CD4-positive, alpha-beta memory T cell (primary cell): Measurements from ENCODE around the gene METTL1. TPM values are rescaled to one million over a fixed set of nuclear protein-coding genes. Genes with fewer than 3 reads are reported as not detected.
"Not testable (repeated sequence)": the region's sequence is repeated elsewhere in the genome, so short reads cannot be mapped to it uniquely, and the experiment has no call there.

Experiments used
- CTCF ChIA-PET: fragments of 350-600 bp; sonication (Branson Sonifier 250); formaldehyde crosslinking; loops from one replicate; lab custom pipeline; 2021; ENCODE audit warnings: inconsistent platforms; ENCODE audit not compliant: partially characterized antibody; lab: Charles Lee
- POLR2A ChIA-PET: fragments of 350-600 bp; sonication (Branson Sonifier 250); formaldehyde crosslinking; loops from one replicate; lab custom pipeline; 2021; ENCODE audit not compliant: partially characterized antibody; lab: Charles Lee
- DNase-seq, 5 donors: peaks; one replicate each; pipeline versions ENCODE4 v3.0.0 to v3.0.0-alpha.2; 2020 to 2022; ENCODE audit warnings: mixed read lengths in 1 of 5
- H3K27ac ChIP-seq: one replicate; pipeline ENCODE4 v1.7.0; 2013; ENCODE audit warnings: low read depth, low read length
- H3K27me3 ChIP-seq: 2 replicates; pipeline ENCODE4 v1.7.0; 2013; ENCODE audit warnings: mild to moderate bottlenecking, low read length, moderate library complexity; ENCODE audit not compliant: insufficient read depth
- H3K36me3 ChIP-seq: 2 replicates; pipeline ENCODE4 v1.7.0; 2013; ENCODE audit warnings: mild to moderate bottlenecking, low read length, moderate library complexity; ENCODE audit not compliant: insufficient read depth
- H3K4me1 ChIP-seq: 2 replicates; pipeline ENCODE4 v1.7.0; 2013; ENCODE audit warnings: mild to moderate bottlenecking, low read length, moderate library complexity; ENCODE audit not compliant: insufficient read depth
- H3K4me3 ChIP-seq, 2 donors: one replicate each; pipeline ENCODE4 v1.7.0; 2013; ENCODE audit warnings: low read length in 2 of 2, mild to moderate bottlenecking in 1 of 2
- H3K9me3 ChIP-seq, 2 donors: one replicate each; pipeline ENCODE4 v1.7.0; 2013; ENCODE audit warnings: low read length in 2 of 2, control low read depth in 1 of 2; ENCODE audit not compliant: control insufficient read depth in 1 of 2
- H3K27ac Mint-ChIP-seq, 7 donors: one replicate each; pipeline ENCODE4 v1.8.0; 2020 to 2021; ENCODE audit warnings: mixed read lengths in 7 of 7, mild to moderate bottlenecking in 6 of 7, inconsistent platforms in 3 of 7, moderate library complexity in 3 of 7
- H3K27me3 Mint-ChIP-seq, 2 donors: one replicate each; pipeline ENCODE4 v1.8.0; 2020 to 2021; ENCODE audit warnings: mixed read lengths in 2 of 2
- H3K36me3 Mint-ChIP-seq, 2 donors: one replicate each; pipeline ENCODE4 v1.8.0; 2020 to 2021; ENCODE audit warnings: mixed read lengths in 2 of 2, inconsistent platforms in 1 of 2, mild to moderate bottlenecking in 1 of 2
- H3K4me1 Mint-ChIP-seq, 4 donors: one replicate each; pipeline ENCODE4 v1.8.0; 2020 to 2021; ENCODE audit warnings: mixed read lengths in 4 of 4, mild to moderate bottlenecking in 1 of 4
- H3K4me3 Mint-ChIP-seq, 8 donors: one replicate each; pipeline ENCODE4 v1.8.0; 2020 to 2021; ENCODE audit warnings: mixed read lengths in 8 of 8, mild to moderate bottlenecking in 7 of 8, moderate library complexity in 6 of 8, inconsistent platforms in 3 of 8
- H3K9me3 Mint-ChIP-seq, 8 donors: one replicate each; pipeline ENCODE4 v1.8.0; 2020 to 2021; ENCODE audit warnings: mixed read lengths in 8 of 8, mild to moderate bottlenecking in 5 of 8, inconsistent platforms in 3 of 8, moderate library complexity in 1 of 8
- intact Hi-C: fragments of 100-400 bp; cut with micrococcal nuclease; formaldehyde crosslinking; loops from one replicate; pipeline ENCODE4 v1.15.1; 2023
- polyA plus RNA-seq, 2 donors: library from polyadenylated mRNA; unstranded; fragments of 300-500 nt; fragmentation: Illumina TruSeq; gene quantifications; one replicate each; pipeline ENCODE4 v1.2.3, GENCODE V29; 2021
- total RNA-seq, 2 experiments: library from RNA; stranded (reverse); gene quantifications; one replicate each; pipeline ENCODE4 v1.2.3, GENCODE V29; 2021

The METTL1 gene
- 10 to 100 TPM in 1 of 2 experiments, 1 to 10 TPM in 1; 9.9 to 10.9 TPM for total RNA-seq
- 10 to 100 TPM; 16.3 to 19.1 TPM for polyA plus RNA-seq

DNA sequence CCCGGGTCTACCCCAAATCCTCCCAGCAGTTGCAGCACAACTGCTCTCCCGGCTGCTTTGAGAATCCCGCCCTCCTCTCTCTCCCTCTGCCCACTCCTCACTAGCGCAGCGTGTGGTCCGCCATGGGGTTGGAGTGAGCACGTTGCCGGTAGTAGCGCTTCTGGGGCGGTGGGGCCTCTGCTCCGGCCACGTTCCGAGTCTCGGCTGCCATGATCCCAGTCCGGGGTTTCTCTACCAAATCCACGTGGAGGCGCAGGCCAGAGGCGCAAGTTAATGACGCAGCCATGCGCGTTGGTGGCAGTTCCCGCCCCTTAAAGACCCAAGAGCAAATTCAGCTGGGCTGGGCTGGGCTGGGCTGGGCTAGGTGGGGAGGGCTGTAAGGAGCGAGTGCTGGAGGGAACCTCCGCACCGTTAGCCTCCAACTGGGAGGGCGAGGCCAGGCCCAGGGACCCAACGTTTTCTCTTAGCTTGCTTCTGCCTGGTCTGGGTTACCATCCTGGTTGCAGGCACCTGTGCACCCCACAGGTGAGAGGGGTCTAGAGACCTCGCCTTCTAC, at the start of gene METTL1:
Gene METTL1, minus strand, starts transcription at position 233 of the 556 bp plus-strand sequence. Its CDS starts 22 bp downstream, at position 211.
- H3K4me3 ChIP-seq, result peak within 1 kb of the TSS; percentile 98 to 99
- Mint-ChIP-seq H3K4me3 (peak within 1 kb of the TSS; percentile 95 to 100 (median 96)), H3K9me3 (peaks cover 0 to 2% (median 0%) of the 10 kb centered on the region in 8 donors), H3K36me3 (peaks cover 20 to 25% of the 10 kb centered on the region in 2 donors), H3K27ac (peak within 1 kb of the TSS; percentile 94 to 99 (median 98)), H3K27me3 (peaks cover 0 to 2% of the 10 kb centered on the region in 2 donors), H3K4me1 (peaks cover 14 to 34% (median 20%) of the 10 kb centered on the region in 4 donors)
- ChIA-PET CTCF (interaction anchor here (0.8 to 3.9 kb wide), 5 partner anchors 11 to 313 kb away, joined by 3 to 38 read pairs (median 6); partner anchors contain the start of gene TSFM), POLR2A (interaction anchor here (0.7 to 1.8 kb wide), 10 partner anchors 11 to 127 kb away, joined by 3 to 53 read pairs (median 5); partner anchors contain the start of genes CDK4, CTDSP2, MARCHF9 and TSFM)
- peaks cover 29% of the 10 kb centered on the region for H3K4me1 ChIP-seq
- intact Hi-C loops, result loop anchor here (1.0 kb wide), 2 partner anchors 10 to 20 kb away; partner anchors contain the start of genes CDK4 and TSFM
- DNase-seq, result peak; percentile 88 to 95 (median 91)
- H3K27ac ChIP-seq, result peak within 1 kb of the TSS; percentile 84
- peaks cover 3% of the 10 kb centered on the region for H3K27me3 ChIP-seq
- H3K9me3 ChIP-seq, result no peaks in the 10 kb centered on the region
- H3K36me3 ChIP-seq, result no peaks in the 10 kb centered on the region

DNA sequence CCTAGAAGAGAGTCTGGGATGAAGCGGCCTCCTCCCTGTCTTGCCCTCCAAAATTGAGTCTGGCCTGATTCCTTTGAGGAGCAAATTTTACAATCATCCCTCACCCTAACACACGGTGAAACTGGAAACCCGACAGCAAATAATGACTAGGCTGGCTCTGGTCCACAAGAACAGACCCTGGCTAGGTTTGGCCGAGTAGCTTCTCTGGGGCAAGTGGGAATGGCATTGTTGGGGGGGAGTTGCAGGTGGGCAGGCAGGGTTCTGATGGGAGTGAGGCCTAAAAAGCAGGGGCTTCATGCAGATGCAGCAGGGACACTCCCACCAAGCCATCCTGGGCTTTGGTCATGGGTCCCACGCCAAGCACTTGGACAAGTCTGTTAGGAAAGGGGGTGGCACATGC, 49.1 kb upstream of the METTL1 start:
- H3K27me3 Mint-ChIP-seq, DNase-seq, H3K4me3 ChIP-seq, H3K27me3 ChIP-seq, CTCF ChIA-PET, H3K27ac ChIP-seq, intact Hi-C loops, H3K4me3 Mint-ChIP-seq, H3K9me3 Mint-ChIP-seq, H3K9me3 ChIP-seq, H3K4me1 ChIP-seq: not testable (repeated sequence)
- H3K36me3 Mint-ChIP-seq, result peaks cover 35 to 63% of the 10 kb centered on the region in 2 donors
- peaks cover 46% of the 10 kb centered on the region for H3K36me3 ChIP-seq
- H3K4me1 Mint-ChIP-seq, result peaks cover 0 to 13% (median 5%) of the 10 kb centered on the region in 4 donors
- POLR2A ChIA-PET, result interaction anchor here (0.7 kb wide), 1 partner anchor 65 kb away, joined by 3 read pairs; no protein-coding TSS in a partner anchor
- peak overlapping the region in 3 of 7 donors; percentile 23 to 73 (median 54) for H3K27ac Mint-ChIP-seq

DNA sequence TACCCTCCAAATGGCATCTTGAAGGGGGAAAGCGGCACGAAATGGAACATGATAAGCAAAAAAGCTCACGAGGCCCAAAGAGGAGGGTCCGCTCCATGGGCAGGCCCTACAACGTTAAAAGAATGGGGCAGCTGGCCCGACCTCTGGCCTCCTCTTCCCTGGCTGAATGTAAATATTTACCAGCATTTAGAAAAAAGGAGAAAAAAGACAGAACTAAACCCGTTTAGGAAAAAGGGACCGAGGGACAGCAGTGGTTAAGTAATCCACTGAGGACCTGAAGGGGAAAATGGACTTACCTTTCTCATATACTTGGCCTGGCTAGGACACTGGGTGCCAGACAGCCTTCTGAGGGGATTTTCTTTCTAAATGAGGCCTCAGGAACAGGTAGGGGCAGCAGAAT, 48.2 kb upstream of the METTL1 start:
- peak overlapping the region in 3 of 7 donors; percentile 14 to 55 (median 54) for H3K27ac Mint-ChIP-seq

DNA sequence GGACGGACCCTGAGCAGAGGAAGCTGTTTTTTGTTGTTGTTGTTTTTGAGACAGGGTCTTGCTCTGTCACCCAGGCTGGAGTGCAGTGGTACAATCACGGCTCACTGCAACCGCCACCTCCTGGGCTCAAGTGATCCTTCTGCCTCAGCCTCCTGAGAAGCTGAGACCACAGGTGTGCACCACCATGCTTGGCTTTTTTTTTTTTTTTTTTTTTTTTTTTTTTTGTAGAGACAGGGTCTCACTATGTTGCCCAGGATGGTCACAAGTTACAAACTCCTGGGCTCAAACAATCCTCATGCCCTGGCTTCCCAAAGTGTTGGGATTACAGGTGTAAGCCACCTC, 46.1 kb upstream of the METTL1 start:
- H3K9me3 Mint-ChIP-seq, H3K27me3 ChIP-seq, H3K9me3 ChIP-seq, H3K4me3 ChIP-seq, H3K27ac ChIP-seq, H3K27me3 Mint-ChIP-seq, H3K4me1 Mint-ChIP-seq, DNase-seq, H3K4me3 Mint-ChIP-seq, intact Hi-C loops, H3K4me1 ChIP-seq: not testable (repeated sequence)
- CTCF ChIA-PET, result interaction anchor here (0.6 to 3.9 kb wide), 8 partner anchors 11 to 119 kb away, joined by 3 to 18 read pairs (median 4); no protein-coding TSS in a partner anchor
- Mint-ChIP-seq H3K27ac (peak overlapping the region in 1 of 7 donors; percentile 52), H3K36me3 (peaks cover 6 to 34% of the 10 kb centered on the region in 2 donors)
- peaks cover 17% of the 10 kb centered on the region for H3K36me3 ChIP-seq
- POLR2A ChIA-PET, result interaction anchor here (0.8 to 3.6 kb wide), 9 partner anchors 11 to 81 kb away, joined by 3 to 17 read pairs (median 5); partner anchors contain the start of genes CTDSP2 and TSFM

More for the DNA sequence above, 48.2 kb upstream of the METTL1 start:
- H3K27me3 ChIP-seq, H3K4me1 Mint-ChIP-seq, H3K9me3 Mint-ChIP-seq, H3K4me3 ChIP-seq, H3K4me3 Mint-ChIP-seq, H3K27ac ChIP-seq, DNase-seq, H3K27me3 Mint-ChIP-seq, H3K4me1 ChIP-seq, intact Hi-C loops, H3K9me3 ChIP-seq: not testable (repeated sequence)
- peaks cover 39% of the 10 kb centered on the region for H3K36me3 ChIP-seq
- peaks cover 26 to 56% of the 10 kb centered on the region in 2 donors for H3K36me3 Mint-ChIP-seq
- POLR2A ChIA-PET, result interaction anchor here (0.7 to 2.7 kb wide), 2 partner anchors 13 to 64 kb away, joined by 3 to 11 read pairs; no protein-coding TSS in a partner anchor
- CTCF ChIA-PET, result interaction anchor here (2.8 kb wide), 1 partner anchor 84 kb away, joined by 16 read pairs; no protein-coding TSS in a partner anchor

DNA sequence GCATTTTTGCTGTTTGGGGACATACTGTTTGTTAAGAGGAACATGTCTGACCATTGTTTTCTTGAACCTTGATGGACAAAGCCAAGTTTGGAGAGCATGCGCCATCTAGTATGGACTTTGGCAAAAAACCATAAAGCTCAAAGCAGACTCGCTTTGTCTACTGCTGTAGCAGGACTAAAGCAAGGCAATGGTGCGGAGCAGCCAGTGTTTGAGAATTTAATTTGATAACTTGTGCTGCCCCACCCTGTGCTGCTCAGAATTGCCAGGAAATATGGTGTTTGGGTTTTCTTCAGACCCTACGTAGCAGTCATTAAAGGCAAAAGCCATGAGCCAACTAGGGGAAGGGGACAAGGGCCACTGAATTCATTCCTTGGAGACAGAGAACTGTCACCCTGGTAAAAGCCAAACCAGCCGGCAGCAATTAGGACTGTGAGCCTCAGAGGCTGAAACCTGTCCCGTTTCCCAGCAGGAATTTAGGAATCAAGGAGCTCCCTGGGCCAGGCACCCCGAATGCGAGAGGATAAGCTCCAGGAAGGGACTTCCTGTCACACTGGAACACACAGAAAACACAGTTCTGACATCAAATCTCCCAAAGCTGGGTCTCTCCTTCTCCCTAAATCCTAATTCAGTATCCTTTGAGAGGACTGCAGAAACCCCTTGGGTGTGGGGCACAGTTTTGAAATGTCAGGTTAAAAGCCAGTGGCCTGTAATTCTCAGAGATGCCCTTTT, 45.5 kb upstream of the METTL1 start:
- POLR2A ChIA-PET, result interaction anchor here (0.8 to 3.6 kb wide), 9 partner anchors 10 to 82 kb away, joined by 3 to 17 read pairs (median 6); partner anchors contain the start of genes CTDSP2 and TSFM

DNA sequence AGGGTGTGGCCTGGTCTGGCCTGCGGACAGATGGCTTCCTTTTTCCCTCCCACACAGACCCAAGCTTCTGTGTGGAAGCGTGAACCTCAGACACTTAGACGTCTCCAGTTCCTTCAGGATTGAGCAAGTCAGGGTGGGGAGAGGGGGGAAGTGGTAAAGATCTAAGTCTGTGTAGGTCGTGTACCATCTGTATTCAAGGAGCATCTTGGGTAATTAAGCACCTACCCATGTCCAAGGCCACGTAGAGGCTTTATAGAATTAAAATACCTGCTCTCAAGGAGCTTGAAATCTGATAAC, 44.9 kb upstream of the METTL1 start:
- Histone ChIP-seq H3K36me3 (peaks cover 6% of the 10 kb centered on the region), H3K27ac (no peak overlapping the region), H3K27me3 (no peaks in the 10 kb centered on the region), H3K9me3 (no peaks in the 10 kb centered on the region), H3K4me3 (no peak overlapping the region), H3K4me1 (no peaks in the 10 kb centered on the region)
- Mint-ChIP-seq H3K27ac (peak overlapping the region in 1 of 7 donors; percentile 6), H3K36me3 (peaks cover 5 to 25% of the 10 kb centered on the region in 2 donors), H3K9me3 (peaks cover 0 to 2% (median 0%) of the 10 kb centered on the region in 8 donors), H3K27me3 (no peaks in the 10 kb centered on the region), H3K4me3 (no peak overlapping the region), H3K4me1 (peaks cover 0 to 8% (median 4%) of the 10 kb centered on the region in 4 donors)
- DNase-seq, result no peak
- intact Hi-C loops, result no loop called here
- ChIA-PET CTCF (interaction anchor here (1.1 to 3.9 kb wide), 5 partner anchors 14 to 82 kb away, joined by 3 to 18 read pairs (median 4); no protein-coding TSS in a partner anchor), POLR2A (interaction anchor here (0.8 to 3.6 kb wide), 5 partner anchors 13 to 82 kb away, joined by 3 to 17 read pairs (median 10); partner anchors contain the start of gene CTDSP2)

More for the DNA sequence above, 45.5 kb upstream of the METTL1 start:
- Mint-ChIP-seq H3K4me1 (peaks cover 0 to 8% (median 4%) of the 10 kb centered on the region in 4 donors), H3K9me3 (peaks cover 0 to 2% (median 0%) of the 10 kb centered on the region in 8 donors), H3K27me3 (no peaks in the 10 kb centered on the region), H3K27ac (peak overlapping the region in 4 of 7 donors; percentile 30 to 59 (median 52)), H3K36me3 (peaks cover 5 to 29% of the 10 kb centered on the region in 2 donors), H3K4me3 (no peak overlapping the region)
- H3K9me3 ChIP-seq, result no peaks in the 10 kb centered on the region
- H3K36me3 ChIP-seq, result peaks cover 12% of the 10 kb centered on the region
- CTCF ChIA-PET, result interaction anchor here (1.0 to 3.9 kb wide), 7 partner anchors 10 to 87 kb away, joined by 3 to 18 read pairs (median 4); no protein-coding TSS in a partner anchor
- H3K4me3 ChIP-seq, result no peak overlapping the region
- no peaks in the 10 kb centered on the region for H3K4me1 ChIP-seq
- no peak for DNase-seq
- intact Hi-C loops, result no loop called here
- no peak overlapping the region for H3K27ac ChIP-seq
- no peaks in the 10 kb centered on the region for H3K27me3 ChIP-seq
